IMR-90 (cell line): Measurements from ENCODE around the gene TPSD1.
"Not testable (repeated sequence)": the region's sequence is repeated elsewhere in the genome, so short reads cannot be mapped to it uniquely, and the experiment has no call there.

ENCODE experiments used
- BHLHE40 ChIP-seq: fragments of 150-350 bp; IDR thresholded peaks from 2 replicates; pipeline ENCODE4 v1.6.1; 2016; ENCODE audit warnings: mild to moderate bottlenecking, low read depth, low read length
- CEBPB ChIP-seq: IDR thresholded peaks from 2 replicates; pipeline ENCODE4 v1.6.1; 2012; ENCODE audit warnings: low read depth, low read length, improper control_type of control experiment
- FOS ChIP-seq: fragments of 150-350 bp; IDR thresholded peaks from 2 replicates; pipeline ENCODE4 v1.6.1; 2016; ENCODE audit warnings: low read depth, low read length
- MAFK ChIP-seq: IDR thresholded peaks from 2 replicates; pipeline ENCODE4 v1.6.1; 2012; ENCODE audit warnings: low read depth, low read length, improper control_type of control experiment
- POLR2A ChIP-seq: IDR thresholded peaks from 2 replicates; pipeline ENCODE4 v1.6.1; 2012; ENCODE audit warnings: mild to moderate bottlenecking, low read depth, low read length
- RAD21 ChIP-seq: IDR thresholded peaks from 2 replicates; pipeline ENCODE4 v1.6.1; 2012; ENCODE audit warnings: low read length, improper control_type of control experiment
- TF ChIP-seq, protein P1 (sequence below): conservative IDR thresholded peaks from 2 replicates; pipeline ENCODE4 v1.5.1; 2012; ENCODE audit warnings: mild to moderate bottlenecking, low read depth, low read length, improper control_type of control experiment

DNA sequence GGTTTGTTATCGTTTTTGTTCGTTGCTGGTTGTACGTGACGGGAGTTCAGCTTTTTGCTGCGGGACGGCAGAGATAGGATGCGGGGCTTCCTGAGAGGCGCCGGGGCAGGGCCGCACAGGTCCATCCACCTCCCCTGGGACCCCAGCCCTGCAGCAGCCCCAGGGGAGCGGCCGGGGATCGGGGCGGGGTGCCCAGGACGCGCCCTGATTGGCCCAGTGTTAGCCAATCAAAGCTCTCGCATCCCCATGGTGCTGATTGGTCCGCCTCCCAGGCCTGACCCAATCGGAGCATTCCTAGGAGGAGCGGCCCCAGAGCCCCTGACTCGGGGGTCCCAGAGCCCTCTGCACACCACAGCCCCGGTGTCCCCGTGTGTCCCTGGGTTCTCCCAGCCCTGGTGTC lies 17.0 kb upstream of the TPSD1 start:
- not testable (repeated sequence) for TF ChIP-seq BHLHE40, POLR2A, FOS, RAD21, MAFK, CEBPB
- TF ChIP-seq, protein P1, sequence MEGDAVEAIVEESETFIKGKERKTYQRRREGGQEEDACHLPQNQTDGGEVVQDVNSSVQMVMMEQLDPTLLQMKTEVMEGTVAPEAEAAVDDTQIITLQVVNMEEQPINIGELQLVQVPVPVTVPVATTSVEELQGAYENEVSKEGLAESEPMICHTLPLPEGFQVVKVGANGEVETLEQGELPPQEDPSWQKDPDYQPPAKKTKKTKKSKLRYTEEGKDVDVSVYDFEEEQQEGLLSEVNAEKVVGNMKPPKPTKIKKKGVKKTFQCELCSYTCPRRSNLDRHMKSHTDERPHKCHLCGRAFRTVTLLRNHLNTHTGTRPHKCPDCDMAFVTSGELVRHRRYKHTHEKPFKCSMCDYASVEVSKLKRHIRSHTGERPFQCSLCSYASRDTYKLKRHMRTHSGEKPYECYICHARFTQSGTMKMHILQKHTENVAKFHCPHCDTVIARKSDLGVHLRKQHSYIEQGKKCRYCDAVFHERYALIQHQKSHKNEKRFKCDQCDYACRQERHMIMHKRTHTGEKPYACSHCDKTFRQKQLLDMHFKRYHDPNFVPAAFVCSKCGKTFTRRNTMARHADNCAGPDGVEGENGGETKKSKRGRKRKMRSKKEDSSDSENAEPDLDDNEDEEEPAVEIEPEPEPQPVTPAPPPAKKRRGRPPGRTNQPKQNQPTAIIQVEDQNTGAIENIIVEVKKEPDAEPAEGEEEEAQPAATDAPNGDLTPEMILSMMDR, result not testable (repeated sequence)
